Measurements from ENCODE around the gene RAD51B. TPM values are rescaled to one million over a fixed set of nuclear protein-coding genes. Genes with fewer than 3 reads are reported as not detected.
A peak's percentile ranks its signal among the peaks of the same experiment; 100 is the strongest.

Gene RAD51B
- total RNA-seq, 1 experiment from 2014 or later: 28.9 TPM

DNA sequence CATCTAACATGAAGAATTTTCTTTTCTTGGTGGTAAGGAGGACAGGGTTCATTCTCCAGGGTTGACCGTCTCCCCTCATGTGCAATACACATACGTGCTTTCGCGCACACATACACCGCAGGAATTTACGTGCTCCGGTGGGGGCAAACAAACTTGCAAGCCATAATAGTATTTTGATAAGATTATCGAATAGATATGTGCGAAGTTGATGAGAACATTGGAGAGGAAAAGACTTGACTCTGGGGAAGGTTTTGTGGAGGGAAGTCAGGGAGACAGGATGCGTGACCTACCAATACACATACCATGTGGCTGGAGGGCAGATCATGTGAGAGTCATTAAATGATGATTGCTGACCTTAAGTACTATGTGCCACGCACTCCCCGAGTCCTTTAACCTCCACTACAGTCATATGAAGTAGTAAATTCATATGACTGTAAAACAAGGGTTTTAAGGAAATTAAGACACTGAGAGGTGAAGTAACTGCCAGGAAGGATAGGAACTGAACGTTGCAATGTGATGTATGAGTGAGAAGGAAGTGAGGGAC, 921 bp downstream of the RAD51B start:
- DNase-seq (ENCODE audit: low read depth, low spot score): peak; percentile 99
- in situ Hi-C loops (cut with HindIII; ENCODE audit: low pct_unique_long_range_greater_than_20kb, low sequenced_read_pairs): no loop called here

DNA sequence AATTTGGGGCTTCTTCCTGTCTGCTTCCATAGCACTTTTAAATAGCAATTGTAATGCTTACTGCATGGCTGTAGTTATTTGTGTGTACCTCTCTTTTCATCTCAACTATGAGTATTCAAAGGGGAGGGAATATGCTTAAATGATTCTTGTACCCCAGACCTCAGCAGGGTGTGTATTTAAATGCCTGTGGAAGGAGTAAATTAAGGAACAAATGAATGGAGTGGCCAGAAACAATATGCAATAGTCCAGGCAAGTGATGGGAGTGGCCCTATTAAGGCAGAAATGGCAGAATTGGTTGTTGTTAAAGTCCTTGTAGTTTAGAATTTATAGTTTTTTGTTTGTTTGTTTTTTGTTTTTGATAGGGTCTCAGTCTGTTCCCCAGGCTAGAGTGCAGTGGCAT, 1.5 kb downstream of the RAD51B start:
- DNase-seq (ENCODE audit: low read depth, low spot score): no peak
- in situ Hi-C loops (cut with HindIII; ENCODE audit: low pct_unique_long_range_greater_than_20kb, low sequenced_read_pairs): no loop called here

DNA sequence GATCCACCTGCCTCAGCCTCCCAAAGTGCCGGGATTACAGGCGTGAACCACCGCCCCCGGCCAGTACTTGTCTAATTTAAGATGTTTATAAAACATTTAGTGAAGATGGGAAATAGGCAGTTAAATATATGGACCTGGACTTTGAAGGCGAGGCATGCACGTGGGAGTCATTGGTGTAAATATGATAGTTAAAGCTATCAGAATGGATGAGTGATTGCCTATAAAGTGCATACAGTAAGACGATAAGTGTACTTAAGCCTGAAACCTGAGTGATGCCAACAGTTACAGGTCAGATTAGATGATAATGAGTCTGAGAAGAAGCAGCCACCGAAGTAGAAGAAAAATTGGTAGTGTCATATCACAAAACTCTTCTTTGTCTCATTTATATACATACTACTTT, 11.5 kb downstream of the RAD51B start:
- in situ Hi-C loops (cut with HindIII; ENCODE audit: low pct_unique_long_range_greater_than_20kb, low sequenced_read_pairs): no loop called here

DNA sequence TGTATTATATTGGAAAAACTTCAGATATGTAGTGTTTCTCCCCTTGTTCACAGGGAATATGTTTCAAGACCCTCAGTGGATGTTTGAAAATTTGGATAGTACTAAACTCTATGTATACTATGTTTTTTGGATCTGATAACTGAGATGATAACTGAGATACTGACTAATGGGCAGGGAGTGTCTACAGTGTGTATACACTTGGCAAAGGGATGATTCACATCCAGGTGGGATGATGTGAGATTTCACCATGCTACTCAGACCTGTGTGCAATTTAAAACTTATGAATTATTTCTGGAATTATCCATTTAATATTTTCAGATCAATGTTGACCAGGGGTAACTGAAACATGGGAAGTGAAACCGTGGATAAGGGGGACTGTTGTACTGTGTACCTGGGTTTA, 13.8 kb downstream of the RAD51B start:
- in situ Hi-C loops (cut with HindIII; ENCODE audit: low pct_unique_long_range_greater_than_20kb, low sequenced_read_pairs): no loop called here
- no peak for DNase-seq (ENCODE audit: low read depth, low spot score)

More for the DNA sequence above, 11.5 kb downstream of the RAD51B start:
- DNase-seq (ENCODE audit: low read depth, low spot score): no peak

DNA sequence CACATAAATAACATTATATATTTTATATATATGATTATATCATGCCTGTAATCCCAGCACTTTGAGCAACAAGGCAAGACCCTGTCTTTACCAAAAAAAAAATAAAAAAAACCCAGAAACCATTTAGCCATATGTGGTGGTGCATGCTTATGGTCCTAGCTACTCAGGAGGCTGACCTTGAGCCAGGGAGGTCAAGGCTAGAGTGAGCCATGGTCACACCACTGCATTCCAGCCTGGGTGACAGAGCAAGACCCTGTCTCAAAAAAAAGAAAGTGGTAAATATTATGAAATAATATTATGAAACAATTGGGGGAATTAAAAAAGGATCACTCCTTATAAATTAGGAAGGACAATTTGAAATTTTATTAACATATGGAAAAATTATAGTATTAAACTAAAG, 16.0 kb downstream of the RAD51B start:
- in situ Hi-C loops (cut with HindIII; ENCODE audit: low pct_unique_long_range_greater_than_20kb, low sequenced_read_pairs): no loop called here
- no peak for DNase-seq (ENCODE audit: low read depth, low spot score)

DNA sequence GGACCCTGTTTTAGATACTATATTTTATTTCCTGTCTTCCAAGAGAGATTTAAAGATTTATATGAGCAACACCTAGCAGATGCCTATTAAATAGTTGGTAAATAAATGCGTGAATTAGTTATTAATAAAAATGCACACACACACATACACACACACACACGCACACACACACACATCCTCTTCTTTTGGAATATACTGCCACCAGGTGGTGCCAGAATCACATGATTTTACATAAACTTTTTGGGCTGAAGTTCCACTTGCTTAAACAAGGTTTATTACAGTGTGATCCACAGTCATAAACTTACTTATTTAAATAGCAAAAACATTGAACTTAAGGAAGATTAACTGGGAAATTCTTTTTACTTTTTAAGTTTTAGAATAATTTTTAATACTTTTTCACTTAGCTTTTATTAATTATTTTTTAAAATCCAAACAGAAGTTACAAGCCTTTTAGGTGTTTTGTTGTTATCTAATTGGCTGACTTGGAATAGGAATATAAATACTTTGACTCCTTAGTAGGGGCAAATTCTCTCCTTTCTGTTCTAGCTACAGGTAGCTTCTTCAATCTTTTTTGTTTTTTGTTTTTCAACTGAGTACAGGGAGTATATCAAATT, 17.5 kb downstream of the RAD51B start:
- DNase-seq (ENCODE audit: low read depth, low spot score): peak; percentile 79
- in situ Hi-C loops (cut with HindIII; ENCODE audit: low pct_unique_long_range_greater_than_20kb, low sequenced_read_pairs): no loop called here

DNA sequence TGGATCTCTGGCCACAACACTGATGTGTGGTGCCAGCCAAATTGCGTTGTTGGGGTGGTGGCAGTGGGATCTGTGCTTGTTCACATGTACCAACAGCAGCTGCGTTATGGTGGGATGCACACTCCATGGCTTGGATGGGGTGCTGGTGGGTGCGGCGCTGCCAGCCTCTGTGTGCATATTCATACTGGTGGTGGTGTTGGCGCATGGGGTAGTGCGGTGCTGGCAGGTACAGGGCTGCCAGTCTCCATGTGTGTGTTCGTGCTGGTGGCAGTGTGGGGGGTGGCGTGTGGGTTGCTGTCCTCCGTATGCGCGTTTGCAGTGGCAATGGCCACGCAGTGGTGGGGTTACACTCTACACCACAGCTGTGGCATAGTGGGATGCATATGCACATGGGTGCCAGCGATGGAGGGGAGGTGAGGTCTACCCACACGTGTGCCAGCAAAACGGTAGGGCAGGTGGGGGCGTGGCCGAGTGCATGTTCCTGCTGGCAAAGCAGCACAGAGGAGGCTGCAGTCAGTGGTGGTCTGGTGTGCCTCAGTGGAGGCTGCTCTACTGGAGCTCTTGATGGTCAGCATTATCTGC, 26.5 kb downstream of the RAD51B start:
- no peak for DNase-seq (ENCODE audit: low read depth, low spot score)
- in situ Hi-C loops (cut with HindIII; ENCODE audit: low pct_unique_long_range_greater_than_20kb, low sequenced_read_pairs): no loop called here

DNA sequence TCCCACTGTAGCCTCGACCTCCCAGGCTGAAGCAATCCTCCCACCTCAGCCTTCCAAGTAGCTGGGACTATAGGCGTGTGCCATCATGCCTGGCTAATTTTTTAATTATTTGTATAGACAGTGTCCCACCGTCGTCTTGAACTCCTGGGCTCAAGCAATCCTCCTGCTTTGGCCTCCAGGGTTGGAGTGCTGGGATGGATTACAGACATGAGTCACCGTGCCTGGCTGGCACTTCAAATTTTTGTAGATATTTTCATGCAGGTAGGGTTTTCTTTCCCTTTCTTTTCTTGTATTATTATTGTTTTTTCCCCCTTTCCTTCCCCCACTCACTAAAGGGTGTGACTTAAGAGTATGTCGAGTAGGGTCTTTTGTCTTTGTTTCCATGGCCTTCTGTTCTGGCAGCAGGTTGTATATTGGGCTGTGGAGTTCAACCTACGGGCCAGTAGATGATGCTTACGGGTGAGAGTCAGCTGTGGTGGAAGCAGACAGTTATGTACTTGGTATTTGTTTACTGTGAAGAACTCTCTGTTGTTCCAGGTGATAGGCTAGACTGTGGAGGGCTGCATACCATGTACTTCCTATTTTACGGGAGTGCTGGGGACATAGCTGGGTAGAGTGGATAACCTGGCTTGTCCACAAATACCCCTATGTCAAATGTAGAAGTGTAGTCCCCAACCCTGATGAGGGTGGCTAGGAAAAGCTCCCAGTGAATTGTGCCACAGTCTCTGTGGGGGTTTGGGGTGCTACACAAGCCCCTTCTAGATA, 30.7 kb downstream of the RAD51B start:
- in situ Hi-C loops (cut with HindIII; ENCODE audit: low pct_unique_long_range_greater_than_20kb, low sequenced_read_pairs): no loop called here
- no peak for DNase-seq (ENCODE audit: low read depth, low spot score)

DNA sequence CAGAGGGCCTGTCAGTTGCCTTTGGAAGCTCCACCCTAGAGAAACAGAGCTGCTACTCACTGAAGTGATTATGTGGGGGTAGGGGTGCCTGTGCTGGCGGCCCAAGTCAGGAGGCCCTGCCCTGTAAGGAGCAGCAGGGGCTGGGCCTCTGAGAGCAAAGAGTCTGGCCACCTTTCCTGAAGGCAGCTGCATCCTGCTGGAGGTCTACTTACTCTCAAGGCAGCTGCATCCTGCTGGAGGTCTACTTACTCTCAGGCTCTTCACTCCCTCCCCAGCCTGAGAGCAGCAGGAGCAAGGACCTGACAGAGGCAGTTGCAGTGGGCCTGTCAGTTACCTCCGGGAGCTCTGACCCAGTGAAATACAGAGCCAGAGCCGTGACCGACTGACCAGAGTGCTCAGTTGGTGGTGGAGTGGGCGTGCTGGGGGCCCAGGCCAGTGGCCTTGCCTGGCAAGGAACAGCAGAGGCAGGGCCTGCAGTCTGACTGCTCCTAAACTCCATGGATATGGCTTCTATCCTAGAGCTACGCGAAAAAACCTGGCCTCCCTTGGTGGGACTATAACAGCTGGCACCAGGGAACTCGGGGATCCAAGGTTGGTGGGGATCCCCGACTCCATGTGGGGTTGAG, 32.3 kb downstream of the RAD51B start:
- no peak for DNase-seq (ENCODE audit: low read depth, low spot score)
- in situ Hi-C loops (cut with HindIII; ENCODE audit: low pct_unique_long_range_greater_than_20kb, low sequenced_read_pairs): no loop called here

DNA sequence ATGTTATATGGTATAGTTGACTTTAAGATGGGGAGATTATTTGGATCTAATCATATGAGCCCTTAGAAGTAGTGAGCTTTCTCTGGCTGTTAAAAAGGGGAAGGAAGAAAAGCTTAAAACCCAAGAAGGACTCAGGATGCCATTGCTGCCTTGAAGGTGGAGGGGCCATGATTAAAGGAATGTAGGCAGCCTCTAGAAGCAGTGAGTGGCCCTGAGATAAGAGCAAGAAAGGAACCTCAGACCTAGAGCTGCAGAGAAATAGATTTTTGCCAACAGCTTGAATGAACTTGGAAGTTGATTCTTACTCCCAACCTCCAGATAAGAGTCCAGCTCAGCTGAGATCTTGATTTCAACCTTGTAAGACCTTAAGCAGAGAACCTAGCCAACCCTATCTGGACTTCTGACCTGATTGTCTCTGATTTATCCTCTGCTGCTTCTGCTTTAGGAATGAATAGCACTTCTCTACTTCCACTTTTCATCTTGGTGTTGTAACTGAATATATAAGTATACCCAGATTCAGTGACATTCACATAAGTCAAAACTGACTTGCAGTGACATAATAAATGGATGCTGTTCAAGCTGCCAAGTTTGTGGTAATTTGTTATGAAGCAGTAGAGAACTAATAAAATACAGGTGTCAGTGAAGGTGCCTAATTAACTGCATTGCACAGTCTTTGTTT, 33.5 kb downstream of the RAD51B start:
- in situ Hi-C loops (cut with HindIII; ENCODE audit: low pct_unique_long_range_greater_than_20kb, low sequenced_read_pairs): no loop called here
- no peak for DNase-seq (ENCODE audit: low read depth, low spot score)

DNA sequence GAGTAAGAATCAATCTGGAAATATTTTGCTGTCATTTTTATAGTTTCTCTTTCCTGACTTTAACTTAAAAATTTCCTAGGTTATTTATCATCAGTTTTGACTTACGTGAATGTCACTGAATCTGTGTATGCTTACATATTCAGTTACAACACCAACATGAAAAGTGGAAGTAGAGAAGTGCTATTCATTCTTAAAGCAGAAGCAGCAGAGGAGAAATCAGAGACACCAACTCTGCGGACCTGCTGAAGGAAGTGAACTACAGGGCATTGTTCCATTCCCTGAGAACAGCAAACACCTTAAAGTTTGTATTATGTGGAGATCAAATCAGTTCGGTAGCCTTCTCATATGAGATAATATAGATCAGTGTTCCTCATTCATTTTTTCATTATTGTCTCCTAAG, 34.1 kb downstream of the RAD51B start:
- in situ Hi-C loops (cut with HindIII; ENCODE audit: low pct_unique_long_range_greater_than_20kb, low sequenced_read_pairs): no loop called here

DNA sequence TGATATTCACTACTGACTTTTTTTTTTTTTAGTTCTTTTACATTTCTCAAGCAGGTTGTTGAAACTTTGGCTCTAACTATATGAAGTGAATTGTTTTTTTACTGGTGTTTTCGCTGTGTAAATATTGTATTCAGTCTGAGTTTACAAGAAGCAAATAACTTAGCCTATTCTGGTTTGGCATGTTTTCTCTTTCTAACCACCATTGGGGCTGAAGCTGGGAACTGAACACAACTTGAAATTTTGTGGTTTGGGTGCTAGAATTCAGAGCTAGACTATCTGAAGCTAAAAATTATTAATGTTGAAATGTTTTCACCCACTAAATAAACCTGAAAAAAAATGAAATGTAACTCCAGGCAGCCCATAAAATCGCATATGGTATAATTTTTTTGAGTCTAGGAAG, 37.2 kb downstream of the RAD51B start:
- DNase-seq (ENCODE audit: low read depth, low spot score): no peak
- in situ Hi-C loops (cut with HindIII; ENCODE audit: low pct_unique_long_range_greater_than_20kb, low sequenced_read_pairs): no loop called here

More for the DNA sequence above, 34.1 kb downstream of the RAD51B start:
- no peak for DNase-seq (ENCODE audit: low read depth, low spot score)

DNA sequence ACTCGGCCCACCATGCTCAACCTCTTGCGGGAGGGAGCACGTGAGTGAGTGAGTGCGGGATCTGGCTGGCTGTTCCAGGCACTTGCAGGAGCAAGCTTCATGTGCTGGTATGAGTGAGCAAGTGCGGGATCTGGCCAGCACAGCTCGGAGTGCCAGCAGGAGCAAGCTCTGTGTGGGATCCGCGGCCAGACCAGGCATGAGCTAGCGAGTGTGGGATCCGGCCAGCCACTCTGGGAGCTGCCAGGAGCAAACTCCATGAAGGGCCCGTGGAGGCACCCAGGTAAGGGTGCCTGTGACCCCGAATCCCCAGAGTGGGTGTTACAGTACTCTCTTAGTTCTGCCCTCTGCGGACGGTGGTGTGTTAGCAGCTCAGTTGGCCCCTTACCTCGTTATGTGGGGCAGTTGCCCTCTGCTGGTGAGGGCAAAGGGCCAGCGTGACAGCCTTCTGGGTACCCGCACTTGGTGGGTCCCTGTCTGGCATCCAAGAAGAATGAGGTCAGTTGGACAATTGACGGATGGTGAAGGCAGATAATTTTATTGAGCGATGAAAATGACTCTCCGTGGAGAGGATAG, 38.3 kb downstream of the RAD51B start:
- DNase-seq (ENCODE audit: low read depth, low spot score): no peak
- in situ Hi-C loops (cut with HindIII; ENCODE audit: low pct_unique_long_range_greater_than_20kb, low sequenced_read_pairs): no loop called here

DNA sequence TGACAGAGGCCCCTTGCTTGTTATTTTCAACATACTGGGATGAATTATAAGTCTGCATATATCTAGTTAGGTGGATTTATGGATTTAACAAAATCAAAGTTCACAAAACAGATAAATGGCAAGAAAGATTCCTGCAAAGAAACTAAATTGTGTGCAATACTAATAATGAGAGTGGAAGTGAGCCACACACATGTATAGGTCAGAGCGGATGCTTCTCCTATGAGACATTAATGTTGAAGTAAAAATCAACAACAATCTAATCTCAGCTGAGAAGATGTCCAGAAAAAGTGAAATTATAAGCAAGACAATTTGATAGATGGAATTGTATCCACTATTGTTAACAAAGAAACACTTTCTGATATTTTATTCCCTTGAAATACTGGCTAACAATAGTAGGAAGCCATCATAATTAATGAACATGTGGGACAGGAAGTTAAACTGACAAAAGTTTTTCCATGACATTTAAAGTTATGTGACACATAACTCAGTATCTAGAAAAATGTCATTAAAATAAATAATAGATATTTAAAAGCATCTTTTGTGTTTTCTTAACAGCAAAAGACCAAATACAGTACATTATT, 39.7 kb downstream of the RAD51B start:
- in situ Hi-C loops (cut with HindIII; ENCODE audit: low pct_unique_long_range_greater_than_20kb, low sequenced_read_pairs): no loop called here
- DNase-seq (ENCODE audit: low read depth, low spot score): no peak

DNA sequence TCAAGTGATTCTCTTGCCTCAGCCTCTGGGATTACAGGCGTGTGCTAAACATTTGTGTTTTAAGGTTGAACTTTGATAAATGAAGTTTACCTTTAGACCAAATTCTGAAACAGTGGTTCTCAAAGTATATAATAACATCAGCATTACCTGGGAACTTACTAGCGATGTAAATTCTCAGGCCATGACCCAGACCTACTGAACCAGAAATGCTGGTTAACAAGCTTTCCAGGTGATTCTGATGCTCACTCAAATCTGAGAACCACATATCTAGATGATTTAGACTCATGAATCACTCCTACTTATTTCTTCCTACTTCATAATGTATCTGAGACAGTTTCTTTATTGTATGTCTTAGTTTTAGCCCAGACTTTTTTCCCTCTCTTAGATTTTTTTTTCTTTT, 43.6 kb downstream of the RAD51B start:
- in situ Hi-C loops (cut with HindIII; ENCODE audit: low pct_unique_long_range_greater_than_20kb, low sequenced_read_pairs): no loop called here
- no peak for DNase-seq (ENCODE audit: low read depth, low spot score)

DNA sequence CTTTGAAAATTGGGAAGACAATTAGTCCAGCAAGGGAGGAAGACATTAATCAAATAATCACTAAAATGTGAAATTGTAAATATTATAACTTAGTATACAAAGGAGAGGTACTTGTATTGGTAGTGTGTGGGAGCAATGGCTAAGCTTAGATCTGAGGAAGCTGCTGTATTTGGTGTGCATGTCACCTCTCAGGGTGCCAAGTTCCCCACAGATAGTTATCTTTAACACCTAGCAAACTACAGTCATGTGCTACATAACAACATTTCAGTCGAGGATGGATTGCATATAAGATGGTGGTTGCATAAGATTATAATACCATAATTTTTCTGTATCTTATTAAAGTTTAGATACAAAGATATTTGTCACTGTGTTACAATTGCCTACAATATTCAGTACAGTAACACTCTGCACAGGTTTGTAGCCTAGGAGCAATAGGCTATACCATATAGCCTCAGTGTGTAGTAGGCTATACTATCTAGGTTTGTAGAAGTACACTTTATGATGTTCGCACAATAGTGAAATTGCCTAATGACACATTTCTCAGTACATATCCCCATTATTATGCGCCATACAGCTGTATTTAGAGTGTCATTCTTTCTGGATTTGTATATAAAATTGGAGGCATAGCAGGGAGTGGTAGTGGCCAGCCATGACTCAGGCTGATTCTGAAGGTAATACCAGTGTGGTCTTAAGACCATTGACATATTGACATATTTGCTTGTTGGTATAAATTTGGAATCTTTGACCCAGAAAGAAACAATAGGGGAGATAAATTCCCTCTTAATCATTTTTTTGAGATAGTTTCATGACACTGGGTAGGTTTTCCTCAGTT, 55.8 kb downstream of the RAD51B start:
- DNase-seq (ENCODE audit: low read depth, low spot score): no peak
- in situ Hi-C loops (cut with HindIII; ENCODE audit: low pct_unique_long_range_greater_than_20kb, low sequenced_read_pairs): no loop called here

Measured in SK-MEL-5 (cell line).